Activated T-cell treated with anti-CD3 and anti-CD28 coated beads for 48 hours (primary cell): Measurements from ENCODE around the gene LHFPL4.
A peak's percentile ranks its signal among the peaks of the same experiment; 100 is the strongest.

Experiments
- DNase-seq: peaks from one replicate; pipeline ENCODE4 v3.0.0-alpha.2; 2020; ENCODE audit warnings: low read depth

The LHFPL4 gene

GRCh38 chr3:9473496-9474065 is 80.0 kb downstream of the LHFPL4 start:
- no peak for DNase-seq

GRCh38 chr3:9469986-9470385 is 83.6 kb downstream of the LHFPL4 start:
- no peak for DNase-seq

DNA sequence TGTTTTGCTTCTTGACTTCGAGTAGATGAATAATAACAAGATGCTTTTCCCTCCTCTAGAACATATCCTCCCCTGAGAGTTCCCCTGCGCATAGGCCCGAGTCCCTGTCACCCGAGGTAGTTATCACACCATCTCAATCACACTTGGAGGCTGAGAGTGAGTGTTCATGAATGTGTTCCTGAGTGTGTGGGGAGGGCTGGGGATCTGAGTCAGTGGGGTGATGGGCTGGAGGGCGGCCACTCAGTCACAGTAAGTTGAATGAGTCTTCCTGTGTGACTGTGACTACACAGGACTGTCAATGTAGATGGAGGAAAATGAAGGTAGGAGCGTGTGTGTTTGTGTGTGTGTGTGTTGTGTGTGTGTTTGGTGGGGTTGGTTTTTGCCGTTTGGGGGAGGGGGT is 85.2 kb downstream of the LHFPL4 start:
- peak; percentile 46 for DNase-seq

GRCh38 chr3:9467451-9467850 is 86.2 kb downstream of the LHFPL4 start:
- no peak for DNase-seq

GRCh38 chr3:9455596-9456131 is 98.0 kb downstream of the LHFPL4 start:
- no peak for DNase-seq

DNA sequence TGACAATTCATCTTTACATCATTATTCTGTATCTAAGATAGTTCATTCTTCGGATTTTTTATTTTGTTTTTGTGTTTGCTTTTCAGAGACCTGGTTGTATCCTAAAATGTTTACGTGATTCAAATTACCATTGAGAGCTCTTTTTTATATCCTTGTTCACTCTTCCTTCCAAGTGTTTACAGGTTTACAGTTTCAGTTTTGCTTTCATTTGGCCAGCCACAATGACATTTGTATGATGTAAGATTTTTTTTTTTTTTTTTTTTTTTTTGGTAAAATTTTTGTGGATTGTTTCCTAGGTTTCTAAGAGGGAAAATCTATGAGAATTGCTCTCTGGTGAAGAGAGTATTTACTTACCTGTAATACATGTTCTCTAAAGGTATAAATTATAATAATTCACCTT is 101.2 kb downstream of the LHFPL4 start:
- DNase-seq: no peak

- DNase-seq: no peak
Observed at GRCh38 chr3:9450991-9451390, 102.6 kb downstream of the LHFPL4 start.

- DNase-seq: no peak
Observed at GRCh38 chr3:9450126-9450525, 103.5 kb downstream of the LHFPL4 start.

- DNase-seq: no peak
Observed at GRCh38 chr3:9448643-9449042, 105.0 kb downstream of the LHFPL4 start.
